ENCODE results near the gene ARHGAP9. TPM values are rescaled to one million over a fixed set of nuclear protein-coding genes. Genes with fewer than 3 reads are reported as not detected.
"Not testable (repeated sequence)": the region's sequence is repeated elsewhere in the genome, so short reads cannot be mapped to it uniquely, and the experiment has no call there.

The ARHGAP9 gene
- total RNA-seq, 2 donors from 2014 or later = 1.3 to 1.6 TPM

- Histone ChIP-seq H3K9ac (ENCODE audit: extremely low read depth, low read length, poor library complexity, severe bottlenecking) (peak overlapping the region; percentile 79), H3K27ac (ENCODE audit: low read depth, low read length) (peak overlapping the region; percentile 83), H3K36me3 (ENCODE audit: control insufficient read depth, insufficient read depth, low read length) (no peaks in the 10 kb centered on the region), H3K9me3 (ENCODE audit: control insufficient read depth, low read length) (no peaks in the 10 kb centered on the region), H3K4me3 (ENCODE audit: low read length) (peak overlapping the region; percentile 92), H3K4me1 (ENCODE audit: control insufficient read depth, insufficient read depth, low read length) (peaks cover 6% of the 10 kb centered on the region), H3K27me3 (ENCODE audit: control insufficient read depth, insufficient read depth, low read length, poor library complexity, severe bottlenecking) (no peaks in the 10 kb centered on the region)
- peak overlapping the region; percentile 96 for H3K27ac Mint-ChIP-seq
- H3K27me3 Mint-ChIP-seq (ENCODE audit: insufficient read depth) = no peaks in the 10 kb centered on the region
- TF ChIP-seq CTCF (conservative IDR thresholded peaks at IDR 0.05) = peak; percentile 51
- H3K4me1 Mint-ChIP-seq = peaks cover 24% of the 10 kb centered on the region
- H3K9me3 Mint-ChIP-seq = no peaks in the 10 kb centered on the region
- WGBS, 2 experiments (ENCODE audit: insufficient coverage in 1 of 2, insufficient read length in 1 of 2) = 1 to 3% methylated on average over 14 to 74 of the region's 74 CpGs
- DNase-seq = peak; percentile 90
- peak overlapping the region; percentile 80 for H3K4me3 Mint-ChIP-seq
- peaks cover 11% of the 10 kb centered on the region for H3K36me3 Mint-ChIP-seq (ENCODE audit: low read depth)
Observed at GRCh38 chr12:57430112-57430930, 49.3 kb downstream of the ARHGAP9 start.

GRCh38 chr12:57429473-57430111 lies 50.1 kb downstream of the ARHGAP9 start:
- Histone ChIP-seq H3K4me1 (ENCODE audit: control insufficient read depth, insufficient read depth, low read length) (peaks cover 2% of the 10 kb centered on the region), H3K36me3 (ENCODE audit: control insufficient read depth, insufficient read depth, low read length) (no peaks in the 10 kb centered on the region), H3K4me3 (ENCODE audit: low read length) (peak overlapping the region; percentile 92), H3K27me3 (ENCODE audit: control insufficient read depth, insufficient read depth, low read length, poor library complexity, severe bottlenecking) (no peaks in the 10 kb centered on the region), H3K9ac (ENCODE audit: extremely low read depth, low read length, poor library complexity, severe bottlenecking) (peak overlapping the region; percentile 79), H3K9me3 (ENCODE audit: control insufficient read depth, low read length) (no peaks in the 10 kb centered on the region), H3K27ac (ENCODE audit: low read depth, low read length) (peak overlapping the region; percentile 83)
- DNase-seq = peak; percentile 47
- Mint-ChIP-seq H3K36me3 (ENCODE audit: low read depth) (peaks cover 14% of the 10 kb centered on the region), H3K27me3 (ENCODE audit: insufficient read depth) (no peaks in the 10 kb centered on the region), H3K4me3 (peak overlapping the region; percentile 80), H3K27ac (peak overlapping the region; percentile 95), H3K9me3 (no peaks in the 10 kb centered on the region), H3K4me1 (peaks cover 20% of the 10 kb centered on the region)
- no peak for TF ChIP-seq CTCF (conservative IDR thresholded peaks at IDR 0.05)
- 45 to 49% methylated on average over 6 to 8 of the region's 9 CpGs for WGBS, 2 experiments (ENCODE audit: insufficient coverage in 1 of 2, insufficient read length in 1 of 2)

- Histone ChIP-seq H3K9me3 (ENCODE audit: control insufficient read depth, low read length) (no peaks in the 10 kb centered on the region), H3K4me1 (ENCODE audit: control insufficient read depth, insufficient read depth, low read length) (no peaks in the 10 kb centered on the region), H3K27me3 (ENCODE audit: control insufficient read depth, insufficient read depth, low read length, poor library complexity, severe bottlenecking) (no peaks in the 10 kb centered on the region), H3K9ac (ENCODE audit: extremely low read depth, low read length, poor library complexity, severe bottlenecking) (no peak overlapping the region), H3K36me3 (ENCODE audit: control insufficient read depth, insufficient read depth, low read length) (no peaks in the 10 kb centered on the region), H3K4me3 (ENCODE audit: low read length) (no peak overlapping the region), H3K27ac (ENCODE audit: low read depth, low read length) (no peak overlapping the region)
- Mint-ChIP-seq H3K36me3 (ENCODE audit: low read depth) (peaks cover 17% of the 10 kb centered on the region), H3K27me3 (ENCODE audit: insufficient read depth) (no peaks in the 10 kb centered on the region), H3K9me3 (no peaks in the 10 kb centered on the region), H3K4me3 (peak overlapping the region; percentile 80), H3K27ac (peak overlapping the region; percentile 79), H3K4me1 (peaks cover 16% of the 10 kb centered on the region)
- peak; percentile 43 for DNase-seq
- 90 to 100% methylated on average over 5 to 6 of the region's 6 CpGs for WGBS, 2 experiments (ENCODE audit: insufficient coverage in 1 of 2, insufficient read length in 1 of 2)
- no peak for TF ChIP-seq CTCF (conservative IDR thresholded peaks at IDR 0.05)
Observed at GRCh38 chr12:57428965-57429364, 50.7 kb downstream of the ARHGAP9 start.

- H3K27me3 Mint-ChIP-seq (ENCODE audit: insufficient read depth); H3K4me1 ChIP-seq (ENCODE audit: control insufficient read depth, insufficient read depth, low read length); H3K9me3 ChIP-seq (ENCODE audit: control insufficient read depth, low read length); H3K9ac ChIP-seq (ENCODE audit: extremely low read depth, low read length, poor library complexity, severe bottlenecking); H3K36me3 ChIP-seq (ENCODE audit: control insufficient read depth, insufficient read depth, low read length); H3K27ac Mint-ChIP-seq; H3K27me3 ChIP-seq (ENCODE audit: control insufficient read depth, insufficient read depth, low read length, poor library complexity, severe bottlenecking); H3K4me3 ChIP-seq (ENCODE audit: low read length); H3K4me3 Mint-ChIP-seq; H3K27ac ChIP-seq (ENCODE audit: low read depth, low read length); H3K9me3 Mint-ChIP-seq: not testable (repeated sequence)
- H3K4me1 Mint-ChIP-seq = peaks cover 16% of the 10 kb centered on the region
- peak; percentile 11 for DNase-seq
- 91 to 95% methylated on average over 8 to 9 of the region's 10 CpGs for WGBS, 2 experiments (ENCODE audit: insufficient coverage in 1 of 2, insufficient read length in 1 of 2)
- H3K36me3 Mint-ChIP-seq (ENCODE audit: low read depth) = peaks cover 30% of the 10 kb centered on the region
Observed at GRCh38 chr12:57426948-57427347, 52.7 kb downstream of the ARHGAP9 start.

Data from endodermal cell (in vitro differentiated cells).